ENCODE results near the gene KCTD10.

Gene KCTD10

DNA sequence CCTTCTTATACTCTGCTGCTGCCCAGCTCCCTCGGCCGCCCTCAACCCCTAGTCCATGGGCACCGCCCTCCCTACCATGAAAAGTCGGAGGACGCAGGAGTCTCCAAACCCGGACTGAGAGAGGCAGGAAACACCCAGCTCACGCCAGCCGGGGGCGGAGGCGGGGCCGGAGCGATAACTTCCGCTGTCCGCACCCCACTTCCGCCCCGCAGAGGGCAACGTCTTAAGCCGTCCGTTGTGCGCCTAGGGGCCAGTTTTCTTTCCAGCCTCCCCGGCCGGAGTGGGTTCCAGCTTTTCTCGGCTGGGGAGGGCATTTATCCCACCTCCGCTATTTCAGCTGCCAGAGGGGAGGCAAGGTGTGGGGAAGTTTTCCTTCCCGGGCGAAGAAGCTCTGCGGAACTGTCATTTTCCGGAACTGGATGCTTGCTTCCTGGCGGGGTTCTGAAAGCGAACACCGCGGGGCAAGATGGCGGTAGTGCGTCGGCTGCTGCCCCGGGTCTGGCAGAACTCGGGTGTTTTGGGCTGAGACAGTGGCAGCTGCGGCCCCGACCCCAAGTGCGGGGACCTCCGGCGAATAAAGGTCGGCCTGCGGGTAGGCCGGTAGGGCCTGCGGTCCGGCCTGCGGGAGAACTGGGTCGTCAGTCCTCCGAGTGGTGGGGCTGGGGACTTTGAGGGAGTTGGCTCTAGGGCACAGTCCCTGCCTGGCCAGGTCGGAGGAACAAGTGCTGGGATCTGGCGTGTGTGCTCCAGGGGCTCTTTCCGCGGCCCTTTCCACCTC, at the start of gene KCTD10, which contains the start of gene UBE3B:
TSS of gene KCTD10 (minus strand) at position 116 of the 778 bp plus-strand sequence. CDS start at position 78, 38 bp downstream.
TSS of gene UBE3B (plus strand) at position 450 of the 778 bp plus-strand sequence. CDS start 5,918 bp downstream, outside the sequence.
- no peak for DNase-seq (ENCODE audit: low read depth)

- DNase-seq (ENCODE audit: low read depth) = no peak
Measured at GRCh38 chr12:109525279-109525585, 48.1 kb upstream of the KCTD10 start.

- no peak for DNase-seq (ENCODE audit: low read depth)
Measured at GRCh38 chr12:109524466-109525278, 47.6 kb upstream of the KCTD10 start.

- no peak for DNase-seq (ENCODE audit: low read depth)
Measured at GRCh38 chr12:109523504-109523903, 46.4 kb upstream of the KCTD10 start.

DNA sequence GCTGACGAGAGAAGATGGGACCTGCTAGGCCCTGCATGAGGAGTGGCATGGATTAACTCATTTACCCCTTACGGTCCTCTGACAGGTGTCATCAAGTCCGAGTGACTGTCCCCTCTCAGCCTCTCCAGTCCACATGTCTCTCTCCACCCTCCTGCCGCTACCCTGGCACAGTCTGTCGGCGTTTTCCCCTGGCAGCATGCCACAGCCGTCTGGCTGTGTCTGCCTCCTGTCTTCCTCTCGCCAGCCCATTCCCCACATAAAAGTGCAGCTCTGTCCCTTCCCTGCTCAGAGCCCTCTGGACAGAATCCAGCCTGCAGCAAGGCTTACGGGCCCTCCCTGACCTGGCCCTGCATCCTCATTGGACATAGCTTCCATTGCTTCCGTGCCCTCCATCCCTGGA, 46.0 kb upstream of the KCTD10 start:
- DNase-seq (ENCODE audit: low read depth) = no peak

GRCh38 chr12:109521831-109522230, 44.7 kb upstream of the KCTD10 start:
- no peak for DNase-seq (ENCODE audit: low read depth)

GRCh38 chr12:109519787-109520186, 42.7 kb upstream of the KCTD10 start:
- no peak for DNase-seq (ENCODE audit: low read depth)

DNA sequence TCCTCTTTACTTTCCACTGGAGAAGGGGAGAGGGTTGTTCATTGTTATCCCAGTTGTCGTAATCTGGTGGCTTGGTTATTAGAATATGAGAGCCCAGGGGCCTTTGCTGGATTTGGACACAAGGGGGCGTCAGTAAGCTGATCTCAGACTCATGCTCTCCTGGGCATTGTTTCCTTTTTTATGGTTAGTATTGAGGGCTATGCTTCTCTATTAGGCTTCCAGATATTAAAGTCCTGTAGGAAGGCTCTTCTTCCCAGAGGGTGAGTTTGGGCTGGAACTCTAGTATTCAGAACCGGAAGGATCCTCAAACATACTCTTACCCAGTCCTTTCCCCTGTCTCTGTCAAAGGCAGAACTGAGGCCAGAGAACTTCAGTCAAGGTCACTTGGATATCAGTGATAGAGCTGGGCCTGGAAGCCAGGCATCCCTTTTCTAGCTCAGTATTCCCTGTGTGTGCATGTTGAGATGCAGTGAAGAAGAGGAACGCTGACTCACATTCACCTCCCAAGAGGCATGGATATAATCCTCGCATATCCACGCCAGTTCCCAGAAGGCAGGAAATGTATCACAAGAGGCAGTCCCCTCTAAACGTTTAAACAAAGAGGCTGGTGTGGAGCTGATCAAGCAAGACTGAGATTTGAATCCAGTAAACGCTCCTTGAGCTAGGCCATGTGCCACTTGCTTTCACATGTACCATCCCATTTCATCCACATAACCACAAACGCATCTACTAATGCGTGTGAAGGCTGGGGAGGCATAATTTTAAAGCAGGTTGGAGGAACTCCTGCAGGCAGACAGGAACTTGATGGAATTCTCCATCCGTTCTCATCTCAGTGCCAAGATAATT, 41.9 kb upstream of the KCTD10 start:
- peak; percentile 51 for DNase-seq (ENCODE audit: low read depth)

DNA sequence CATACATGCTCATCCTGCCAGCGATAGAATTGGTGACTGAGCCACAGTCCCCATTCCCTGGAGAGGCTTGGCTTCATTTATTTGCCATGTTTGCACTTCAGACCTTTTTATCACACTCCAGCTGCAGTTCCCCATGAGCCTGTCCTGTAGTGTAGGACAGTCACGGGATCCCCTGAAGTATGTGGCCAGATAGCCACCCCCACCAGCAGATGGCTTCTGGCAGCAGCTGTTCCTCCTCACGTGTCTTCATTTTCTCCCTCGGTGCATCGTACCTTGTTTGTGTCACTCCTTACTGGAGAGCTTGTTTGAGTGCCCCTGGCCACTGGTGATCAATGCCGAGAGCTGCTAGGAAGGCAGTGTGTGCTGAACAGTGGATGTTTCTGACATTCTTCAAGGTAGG, 40.5 kb upstream of the KCTD10 start:
- DNase-seq (ENCODE audit: low read depth) = no peak

DNA sequence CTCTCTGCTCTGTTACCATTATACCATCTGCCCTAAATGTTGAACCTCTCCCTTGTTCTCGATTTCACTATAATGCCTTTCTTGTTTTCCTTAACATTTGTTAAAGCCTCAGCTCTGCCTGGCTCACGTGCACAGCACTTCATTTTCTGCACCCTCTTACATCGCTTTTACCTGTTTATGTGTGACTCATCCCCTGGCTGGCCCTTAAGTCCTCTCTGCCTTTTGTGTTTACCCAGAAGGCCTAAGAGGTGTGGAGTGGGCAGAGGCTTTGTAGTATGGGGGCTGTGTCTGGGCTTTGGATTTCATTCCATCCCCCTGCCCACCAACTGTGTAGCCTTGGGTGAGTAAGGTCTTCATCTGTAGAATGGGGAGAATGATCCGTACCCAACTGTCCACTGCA, 36.9 kb upstream of the KCTD10 start:
- no peak for DNase-seq (ENCODE audit: low read depth)

GRCh38 chr12:109513051-109513450, 36.0 kb upstream of the KCTD10 start:
- DNase-seq (ENCODE audit: low read depth) = no peak

- DNase-seq (ENCODE audit: low read depth) = no peak
Measured at GRCh38 chr12:109512608-109513007, 35.5 kb upstream of the KCTD10 start.

GRCh38 chr12:109510196-109510595, 33.1 kb upstream of the KCTD10 start:
- no peak for DNase-seq (ENCODE audit: low read depth)

DNA sequence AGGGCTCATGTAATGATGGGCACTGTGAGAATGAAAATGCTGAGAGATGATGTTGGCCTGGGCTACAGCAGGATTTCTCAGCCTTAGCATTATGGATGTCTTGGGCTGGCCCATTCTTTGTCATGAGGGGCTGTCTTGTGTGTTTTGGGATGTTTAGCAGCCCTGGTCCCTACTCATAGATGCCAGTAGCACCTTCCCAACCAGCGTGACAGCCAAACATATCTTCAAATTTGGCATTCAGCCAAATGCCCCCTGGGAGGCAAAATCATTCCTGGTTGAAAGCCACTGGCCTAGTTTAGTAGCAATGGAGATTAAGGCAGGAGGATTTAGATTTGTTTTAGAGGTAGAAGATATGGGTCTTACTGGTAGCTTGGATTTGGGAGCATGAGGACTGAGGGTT, 27.0 kb upstream of the KCTD10 start:
- DNase-seq (ENCODE audit: low read depth) = no peak

- DNase-seq (ENCODE audit: low read depth) = no peak
Measured at GRCh38 chr12:109503611-109504010, 26.5 kb upstream of the KCTD10 start.

DNA sequence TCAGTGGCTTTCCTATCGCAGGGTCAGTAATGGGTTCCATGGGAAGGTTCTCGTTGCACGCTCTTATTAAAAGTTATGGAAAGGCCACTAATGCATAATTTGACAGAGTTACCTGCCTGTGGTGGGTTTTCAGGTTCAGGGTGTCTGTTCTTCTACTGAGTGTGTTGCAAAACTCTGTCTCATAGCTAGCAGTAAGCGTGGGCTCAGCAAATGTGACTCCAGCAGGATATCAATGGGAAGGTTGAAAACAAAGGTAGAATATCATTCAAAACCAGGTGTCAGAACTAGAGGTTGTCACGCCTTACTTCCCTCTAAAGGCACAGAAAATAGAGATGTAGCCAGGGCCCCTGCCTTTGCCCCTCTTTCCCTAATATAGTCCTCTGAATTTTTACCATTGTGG, 25.2 kb upstream of the KCTD10 start:
- DNase-seq (ENCODE audit: low read depth) = no peak

DNA sequence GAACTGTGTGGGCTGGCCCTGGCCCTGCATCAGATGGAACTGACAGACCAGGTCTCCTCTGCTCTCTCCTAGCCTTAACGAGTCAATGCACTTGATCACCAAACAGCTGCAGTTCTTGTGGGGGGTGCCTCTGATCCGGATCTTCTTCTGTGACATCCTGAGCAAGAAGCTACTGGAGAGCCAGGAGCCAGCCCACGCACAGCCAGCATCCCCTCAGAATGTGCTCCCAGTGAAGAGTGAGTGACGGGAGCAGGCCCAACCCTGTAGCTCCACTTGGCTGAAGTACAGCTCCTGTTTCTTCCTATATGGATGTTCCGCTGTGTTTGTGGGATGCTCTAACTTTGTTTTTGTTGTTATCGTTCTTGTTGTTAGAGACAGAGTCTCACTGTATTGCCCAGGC, 24.2 kb upstream of the KCTD10 start:
- DNase-seq (ENCODE audit: low read depth) = no peak

DNA sequence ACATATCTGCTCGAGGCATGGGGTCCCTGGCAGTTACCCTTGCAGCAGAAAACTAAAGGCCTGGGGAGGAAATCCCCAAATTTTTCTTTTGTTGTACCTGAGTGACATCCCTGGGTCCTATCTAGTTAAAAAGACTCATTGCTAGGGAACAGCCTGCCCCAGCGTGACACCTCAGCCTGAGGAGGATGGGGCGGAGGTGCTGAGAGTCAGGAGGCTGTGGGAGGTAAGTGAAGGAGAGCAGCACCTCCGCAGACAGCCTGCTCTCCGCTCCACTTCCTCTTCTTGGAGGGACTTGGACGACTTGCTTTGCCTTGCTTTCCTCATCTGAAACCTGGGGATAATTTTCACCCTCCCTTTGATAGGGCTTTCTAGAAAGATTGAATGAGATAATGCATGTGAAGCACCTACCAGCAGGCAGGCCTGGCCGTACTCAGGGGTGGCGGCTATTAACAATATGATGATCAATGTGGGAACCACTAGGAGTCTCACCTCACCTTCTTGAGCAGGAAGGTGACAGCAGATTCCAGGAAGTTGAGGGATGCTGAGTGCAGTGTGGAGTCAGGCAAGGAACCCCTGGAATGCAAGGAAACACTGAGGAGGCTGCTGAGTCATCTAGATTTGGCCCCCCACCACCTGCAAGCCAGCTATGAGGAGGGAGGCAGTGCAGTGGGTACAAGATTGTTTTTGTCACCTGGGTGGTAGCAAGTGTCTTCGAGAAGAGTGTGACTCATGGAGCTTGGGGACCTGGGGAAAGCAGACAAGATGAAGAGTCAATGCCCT, 23.5 kb upstream of the KCTD10 start:
- DNase-seq (ENCODE audit: low read depth) = no peak

GRCh38 chr12:109497675-109498074, 20.6 kb upstream of the KCTD10 start:
- peak; percentile 60 for DNase-seq (ENCODE audit: low read depth)

DNA sequence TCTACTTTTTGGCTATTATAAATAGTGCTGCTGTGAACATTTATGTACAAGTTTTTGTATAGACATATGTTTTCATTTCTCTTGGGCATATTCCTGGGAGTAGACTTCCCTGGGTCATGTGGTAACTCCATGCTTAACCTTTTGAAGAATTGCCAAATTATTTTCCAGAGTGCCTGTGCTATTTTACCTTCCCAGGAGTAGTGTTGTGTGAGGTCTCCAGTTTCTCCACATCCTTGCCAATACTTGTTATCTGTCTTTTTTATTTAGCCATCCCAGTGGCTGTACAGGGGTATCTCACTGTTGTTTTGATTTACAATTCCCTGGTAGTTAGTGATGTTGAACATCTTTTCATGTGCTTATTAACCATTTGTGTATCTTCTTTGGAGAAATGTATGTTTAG, 19.2 kb upstream of the KCTD10 start:
- DNase-seq (ENCODE audit: low read depth) = no peak

- DNase-seq (ENCODE audit: low read depth) = no peak
Measured at GRCh38 chr12:109495012-109495411, 17.9 kb upstream of the KCTD10 start.
